Neuronal stem cell (in vitro differentiated cells): ENCODE measurements around the gene ABCG8.

Experiments used
- DNase-seq: peaks from one replicate; pipeline ENCODE4 v3.0.0-alpha.2; 2013; ENCODE audit warnings: low spot score
- H2AFZ ChIP-seq: one replicate; pipeline ENCODE4 v1.6.1; 2013; ENCODE audit warnings: mild to moderate bottlenecking, low read length, inconsistent platforms
- H2AK5ac ChIP-seq: 2 replicates; pipeline ENCODE4 v1.6.1; 2013; ENCODE audit warnings: low read depth, mild to moderate bottlenecking, inconsistent platforms, low read length, moderate library complexity, mixed read lengths
- H2BK120ac ChIP-seq: 2 replicates; pipeline ENCODE4 v1.6.1; 2013; ENCODE audit warnings: low read depth, mild to moderate bottlenecking, inconsistent platforms, low read length, moderate library complexity, mixed read lengths
- H2BK12ac ChIP-seq: one replicate; pipeline ENCODE4 v1.6.1; 2013; ENCODE audit warnings: low read length, inconsistent platforms
- H2BK15ac ChIP-seq: 2 replicates; pipeline ENCODE4 v1.6.1; 2013; ENCODE audit warnings: mild to moderate bottlenecking, low read length, inconsistent platforms, mixed read lengths
- H2BK5ac ChIP-seq: one replicate; pipeline ENCODE4 v1.6.1; 2013; ENCODE audit warnings: inconsistent platforms, mild to moderate bottlenecking, low read length, moderate library complexity
- H3K14ac ChIP-seq: one replicate; pipeline ENCODE4 v1.6.1; 2013; ENCODE audit warnings: low read length, inconsistent platforms
- H3K18ac ChIP-seq: 2 replicates; pipeline ENCODE4 v1.6.1; 2013; ENCODE audit warnings: low read length, inconsistent platforms
- H3K23ac ChIP-seq: 2 replicates; pipeline ENCODE4 v1.6.1; 2013; ENCODE audit warnings: low read depth, mild to moderate bottlenecking, mixed read lengths, low read length, inconsistent platforms; ENCODE audit not compliant: poor library complexity
- H3K27ac ChIP-seq: replicated peaks from 3 replicates; pipeline ENCODE4 v1.5.1; 2013; ENCODE audit warnings: low read length, inconsistent platforms
- H3K27me3 ChIP-seq, 3 experiments: 2 replicates each; pipeline ENCODE4 v1.6.1; 2013; ENCODE audit warnings: low read length in 3 of 3, mild to moderate bottlenecking in 2 of 3, inconsistent platforms in 1 of 3, low read depth in 1 of 3, mixed read lengths in 1 of 3, moderate library complexity in 1 of 3; ENCODE audit not compliant: control insufficient read depth in 3 of 3, insufficient read depth in 3 of 3
- H3K36me3 ChIP-seq, 2 donors: replicated peaks in 1 of 2; 2 replicates each; pipeline ENCODE4 v1.6.1; 2013; ENCODE audit warnings: low read length in 2 of 2; ENCODE audit not compliant: control insufficient read depth in 2 of 2, insufficient read depth in 2 of 2
- H3K4ac ChIP-seq: 2 replicates; pipeline ENCODE4 v1.6.1; 2013; ENCODE audit warnings: inconsistent platforms, mild to moderate bottlenecking, low read length, moderate library complexity
- H3K4me1 ChIP-seq, 2 donors: 1 replicate in 1 of 2; 2 replicates in 1 of 2; pipeline ENCODE4 v1.6.1; 2013; ENCODE audit warnings: low read length in 2 of 2, low read depth in 1 of 2; ENCODE audit not compliant: control insufficient read depth in 2 of 2, insufficient read depth in 1 of 2
- H3K4me2 ChIP-seq: one replicate; pipeline ENCODE4 v1.6.1; 2013; ENCODE audit warnings: mild to moderate bottlenecking, low read length, inconsistent platforms; ENCODE audit not compliant: insufficient read depth, poor library complexity, severe bottlenecking
- H3K4me3 ChIP-seq, 2 donors: 2 replicates each; pipeline ENCODE4 v1.5.1; 2013; ENCODE audit warnings: low read length in 2 of 2, mild to moderate bottlenecking in 2 of 2, inconsistent platforms in 1 of 2, moderate library complexity in 1 of 2
- H3K79me1 ChIP-seq: one replicate; pipeline ENCODE4 v1.6.1; 2013; ENCODE audit warnings: low read depth, mild to moderate bottlenecking, inconsistent platforms, low read length, moderate library complexity
- H3K9ac ChIP-seq: one replicate; pipeline ENCODE4 v1.6.1; 2013; ENCODE audit warnings: mild to moderate bottlenecking, low read depth, low read length, inconsistent platforms; ENCODE audit not compliant: poor library complexity
- H3K9me3 ChIP-seq, 2 donors: replicated peaks in 1 of 2; 2 replicates each; pipeline versions ENCODE3 to v1.6.1; 2013; ENCODE audit warnings: low read length in 2 of 2, mild to moderate bottlenecking in 2 of 2, inconsistent platforms in 1 of 2, low read depth in 1 of 2, mixed read lengths in 1 of 2, moderate library complexity in 1 of 2; ENCODE audit not compliant: control insufficient read depth in 2 of 2, insufficient read depth in 1 of 2
- H4K8ac ChIP-seq: one replicate; pipeline ENCODE4 v1.6.1; 2013; ENCODE audit warnings: low read depth, mild to moderate bottlenecking, inconsistent platforms, low read length, moderate library complexity
- H4K91ac ChIP-seq: one replicate; pipeline ENCODE4 v1.6.1; 2013; ENCODE audit warnings: low read length, low read depth, mild to moderate bottlenecking, inconsistent platforms; ENCODE audit not compliant: poor library complexity
- WGBS, 2 donors: extraction: QIAGEN DNeasy Blood & Tissue Kit; methylation state at CpG; one replicate each; pipeline ENCODE4 v1.1.7; 2013; ENCODE audit warnings: missing lambda C conversion rate in 2 of 2, mixed read lengths in 1 of 2; ENCODE audit not compliant: insufficient read length in 2 of 2, insufficient replicate concordance in 1 of 2; ENCODE audit errors: extremely low coverage in 2 of 2; 5-methylcytosine and 5-hydroxymethylcytosine counted together

The ABCG8 gene

DNA sequence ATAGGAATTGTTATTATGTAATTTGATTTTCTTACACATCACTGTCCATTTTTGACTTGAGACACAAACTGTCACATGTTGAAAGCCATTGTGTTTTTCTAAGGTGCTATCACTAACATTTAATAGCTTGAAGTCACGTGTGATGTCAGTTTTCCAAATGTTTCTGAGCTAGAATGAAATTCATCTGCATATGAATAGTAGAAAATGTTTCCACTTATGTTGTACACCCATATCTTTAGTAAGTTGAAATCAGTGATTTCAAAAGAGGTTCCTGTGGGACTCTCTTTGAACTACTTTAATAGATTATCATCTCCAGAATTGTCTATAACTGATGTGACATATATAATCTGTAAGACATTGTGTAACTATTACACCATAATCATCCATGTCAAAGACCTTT, 27.9 kb upstream of the ABCG8 start:
- no peak overlapping the region for H3K4me3 ChIP-seq
- no peak overlapping the region for H2BK120ac ChIP-seq
- no peak overlapping the region for H3K14ac ChIP-seq
- H3K9ac ChIP-seq = no peak overlapping the region
- no peak overlapping the region for H2AK5ac ChIP-seq
- H2BK15ac ChIP-seq = no peak overlapping the region
- no peaks in the 10 kb centered on the region for H3K27me3 ChIP-seq
- no peak overlapping the region for H2AFZ ChIP-seq
- H3K27ac ChIP-seq = no peak overlapping the region
- H4K8ac ChIP-seq = no peak overlapping the region
- no peak overlapping the region for H3K4me2 ChIP-seq
- no peaks in the 10 kb centered on the region for H3K4me1 ChIP-seq
- H2BK5ac ChIP-seq = no peak overlapping the region
- H2BK12ac ChIP-seq = no peak overlapping the region
- H3K18ac ChIP-seq = no peak overlapping the region
- no peak overlapping the region for H3K23ac ChIP-seq
- no peaks in the 10 kb centered on the region for H3K9me3 ChIP-seq
- peaks cover 0 to 15% of the 10 kb centered on the region in 2 donors for H3K36me3 ChIP-seq
- H3K4ac ChIP-seq = no peak overlapping the region
- H3K79me1 ChIP-seq = no peaks in the 10 kb centered on the region
- no peak for DNase-seq
- WGBS, 2 donors = no CpG with 5 or more reads among the region's 1 CpG
- H4K91ac ChIP-seq = no peak overlapping the region

DNA sequence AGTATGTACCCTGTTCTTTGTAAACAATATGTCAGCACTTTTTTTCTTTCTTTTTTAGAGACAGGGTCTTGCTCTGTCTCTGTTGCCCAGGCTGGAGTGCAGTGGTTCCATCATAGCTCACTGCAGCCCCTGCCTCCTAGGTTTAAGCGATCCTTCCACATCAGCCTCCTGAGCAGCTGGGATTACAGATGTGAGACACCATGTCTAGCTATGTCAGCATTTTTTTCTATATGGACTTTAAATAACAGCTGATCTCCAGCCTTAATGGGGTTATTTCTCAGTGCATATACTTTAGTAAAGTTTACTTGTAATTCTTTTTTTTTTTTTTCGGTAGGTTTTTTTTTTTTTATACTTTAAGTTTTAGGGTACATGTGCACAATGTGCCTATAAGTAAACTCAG, 26.8 kb upstream of the ABCG8 start:
- Histone ChIP-seq H3K27me3 (no peaks in the 10 kb centered on the region), H2AK5ac (no peak overlapping the region), H4K8ac (no peak overlapping the region), H3K23ac (no peak overlapping the region), H2AFZ (no peak overlapping the region), H3K27ac (no peak overlapping the region), H3K4me1 (no peaks in the 10 kb centered on the region), H3K9me3 (peaks cover 0 to 4% of the 10 kb centered on the region in 2 donors), H3K18ac (no peak overlapping the region), H3K79me1 (no peaks in the 10 kb centered on the region), H2BK5ac (no peak overlapping the region), H3K4me2 (no peak overlapping the region), H3K4ac (no peak overlapping the region), H3K14ac (no peak overlapping the region), H4K91ac (no peak overlapping the region), H3K4me3 (no peak overlapping the region), H3K36me3 (peaks cover 0 to 12% of the 10 kb centered on the region in 2 donors), H3K9ac (no peak overlapping the region), H2BK15ac (no peak overlapping the region), H2BK120ac (no peak overlapping the region), H2BK12ac (no peak overlapping the region)
- WGBS, 2 donors = no CpG with 5 or more reads among the region's 2 CpGs
- DNase-seq = no peak

DNA sequence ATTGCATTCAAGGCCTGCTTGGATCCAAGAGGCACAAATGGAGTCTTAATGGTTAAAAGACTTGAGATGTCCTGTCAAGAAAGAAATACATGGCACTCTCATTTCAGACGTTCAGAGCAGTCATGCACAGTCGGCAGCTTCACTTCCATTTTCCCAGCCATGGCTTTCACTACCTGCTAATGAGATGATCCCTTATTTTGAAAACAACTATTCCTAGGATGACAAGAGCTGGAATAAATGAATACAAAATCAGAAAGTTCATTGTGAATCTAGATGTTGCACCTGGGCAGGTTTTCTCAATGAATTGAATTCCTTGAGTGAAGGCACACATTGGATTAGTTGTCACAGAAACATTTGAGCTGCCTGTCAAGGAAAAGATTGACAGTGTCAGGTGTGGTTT, 25.8 kb upstream of the ABCG8 start:
- no peak for DNase-seq
- no peak overlapping the region for H3K4ac ChIP-seq
- H2BK15ac ChIP-seq = no peak overlapping the region
- H3K9me3 ChIP-seq = peaks cover 0 to 4% of the 10 kb centered on the region in 2 donors
- no peak overlapping the region for H3K18ac ChIP-seq
- no peak overlapping the region for H2BK5ac ChIP-seq
- H4K8ac ChIP-seq = no peak overlapping the region
- H2AFZ ChIP-seq = no peak overlapping the region
- H3K4me2 ChIP-seq = no peak overlapping the region
- no peaks in the 10 kb centered on the region for H3K27me3 ChIP-seq
- H2BK12ac ChIP-seq = no peak overlapping the region
- no peak overlapping the region for H3K23ac ChIP-seq
- no peak overlapping the region for H2AK5ac ChIP-seq
- H3K4me1 ChIP-seq = no peaks in the 10 kb centered on the region
- no peak overlapping the region for H3K9ac ChIP-seq
- no peak overlapping the region for H2BK120ac ChIP-seq
- no peak overlapping the region for H3K4me3 ChIP-seq
- H4K91ac ChIP-seq = no peak overlapping the region
- H3K36me3 ChIP-seq = peaks cover 0 to 12% of the 10 kb centered on the region in 2 donors
- no peak overlapping the region for H3K27ac ChIP-seq
- H3K14ac ChIP-seq = no peak overlapping the region
- no peaks in the 10 kb centered on the region for H3K79me1 ChIP-seq
- no CpG with 5 or more reads among the region's 2 CpGs for WGBS, 2 donors

DNA sequence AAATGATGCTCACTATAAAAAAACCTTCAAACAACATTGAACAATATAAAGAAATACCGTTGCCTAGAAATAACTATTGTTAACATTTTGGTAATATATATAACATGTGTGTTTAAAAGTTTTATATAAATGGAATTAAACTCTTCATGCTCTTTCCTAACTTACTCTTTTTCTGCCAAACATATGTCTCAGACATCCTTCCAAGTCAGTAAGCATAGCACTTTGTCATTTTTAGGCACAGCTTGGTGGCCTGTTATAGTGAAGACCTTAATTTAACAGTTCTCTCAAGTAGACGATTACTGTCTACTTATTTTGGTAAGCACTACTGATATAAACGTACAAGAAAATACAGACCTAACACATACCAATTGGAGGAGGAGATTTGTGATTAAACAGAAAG, 24.1 kb upstream of the ABCG8 start:
- H3K18ac ChIP-seq = no peak overlapping the region
- H2BK12ac ChIP-seq = no peak overlapping the region
- no peak overlapping the region for H3K4me3 ChIP-seq
- no peak overlapping the region for H4K8ac ChIP-seq
- DNase-seq = no peak
- no peaks in the 10 kb centered on the region for H3K4me1 ChIP-seq
- H3K9me3 ChIP-seq = peaks cover 0 to 4% of the 10 kb centered on the region in 2 donors
- H4K91ac ChIP-seq = no peak overlapping the region
- H2BK15ac ChIP-seq = no peak overlapping the region
- WGBS, 2 donors = no CpG with 5 or more reads among the region's 3 CpGs
- no peak overlapping the region for H2BK120ac ChIP-seq
- no peak overlapping the region for H3K23ac ChIP-seq
- H3K4me2 ChIP-seq = no peak overlapping the region
- no peak overlapping the region for H2BK5ac ChIP-seq
- H3K27me3 ChIP-seq = no peaks in the 10 kb centered on the region
- no peak overlapping the region for H3K14ac ChIP-seq
- H3K36me3 ChIP-seq = peaks cover 0 to 12% of the 10 kb centered on the region in 2 donors
- no peak overlapping the region for H2AFZ ChIP-seq
- H3K79me1 ChIP-seq = no peaks in the 10 kb centered on the region
- no peak overlapping the region for H3K4ac ChIP-seq
- no peak overlapping the region for H2AK5ac ChIP-seq
- no peak overlapping the region for H3K9ac ChIP-seq
- H3K27ac ChIP-seq = no peak overlapping the region
